Smooth muscle cell (in vitro differentiated cells): ENCODE results near the gene LINC01488. TPM values are rescaled to one million over a fixed set of nuclear protein-coding genes. Genes with fewer than 3 reads are reported as not detected.

Experiments
- DNase-seq: peaks from one replicate; lab custom pipeline; 2025; ENCODE audit not compliant: unreplicated experiment; lab: John Stamatoyannopoulos, UW
- H2AFZ ChIP-seq: fragments of 200-600 bp; sonication (generic); 2 replicates; pipeline ENCODE4 v1.6.0; 2016; ENCODE audit warnings: antibody characterized with exemption, low read depth, mild to moderate bottlenecking
- H3F3A ChIP-seq: fragments of 200-600 bp; sonication (generic); 2 replicates; pipeline ENCODE4 v1.6.0; 2017; ENCODE audit warnings: antibody characterized with exemption, low read depth
- H3K27ac ChIP-seq: fragments of 200-600 bp; sonication (generic); 2 replicates; pipeline ENCODE4 v1.5.1; 2016; ENCODE audit warnings: low read depth, mild to moderate bottlenecking
- H3K27me3 ChIP-seq: fragments of 200-600 bp; sonication (generic); 2 replicates; pipeline ENCODE4 v1.6.1; 2016; ENCODE audit warnings: low read depth, mild to moderate bottlenecking
- H3K36me3 ChIP-seq: fragments of 200-600 bp; sonication (generic); 2 replicates; pipeline ENCODE4 v1.5.1; 2016; ENCODE audit warnings: low read depth
- H3K4me1 ChIP-seq: fragments of 200-600 bp; sonication (generic); 2 replicates; pipeline ENCODE4 v1.5.1; 2016; ENCODE audit warnings: low read depth
- H3K4me2 ChIP-seq: fragments of 200-600 bp; sonication (generic); 2 replicates; pipeline ENCODE4 v1.6.0; 2016; ENCODE audit warnings: mild to moderate bottlenecking
- H3K4me3 ChIP-seq: fragments of 200-600 bp; sonication (generic); 2 replicates; pipeline ENCODE4 v1.5.1; 2016; ENCODE audit warnings: mild to moderate bottlenecking
- H3K79me2 ChIP-seq: fragments of 200-600 bp; sonication (generic); 2 replicates; pipeline ENCODE4 v1.6.0; 2016; ENCODE audit warnings: low read depth, mild to moderate bottlenecking
- H3K9ac ChIP-seq: fragments of 200-600 bp; sonication (generic); 2 replicates; pipeline ENCODE4 v1.6.0; 2016; ENCODE audit warnings: low read depth
- H3K9me3 ChIP-seq: fragments of 200-600 bp; sonication (generic); replicated peaks from 2 replicates; pipeline ENCODE4 v1.5.1; 2016; ENCODE audit warnings: low read depth
- H4K20me1 ChIP-seq: fragments of 200-600 bp; sonication (generic); 2 replicates; pipeline ENCODE4 v1.6.0; 2016; ENCODE audit warnings: low read depth
- WGBS: methylation state at CpG from one replicate; pipeline ENCODE4 v1.1.7; 2016; ENCODE audit warnings: low lambda C conversion rate; 5-methylcytosine and 5-hydroxymethylcytosine counted together
- polyA plus RNA-seq: library from polyadenylated mRNA; unstranded; fragments of >200 nt; fragmentation: Nextera tagmentation; extraction: Ambion mirVana; gene quantifications from 2 replicates; pipeline ENCODE4 v1.2.1, GENCODE V29; 2016
- total RNA-seq: library from RNA; depleted of rRNA; stranded (reverse); fragments of >200 nt; gene quantifications from 2 replicates; pipeline ENCODE4 v1.2.3, GENCODE V29; 2014
- TF ChIP-seq, protein P1 (sequence below): fragments of 200-600 bp; sonication (generic); IDR thresholded peaks from 2 replicates; pipeline ENCODE4 v1.5.1; 2017; ENCODE audit warnings: borderline replicate concordance, mild to moderate bottlenecking, antibody characterized with exemption; ENCODE audit not compliant: insufficient read depth, poor library complexity, severe bottlenecking

LINC01488 gene
- total and polyA plus RNA-seq, 2 experiments from 2014 or later, result not detected

- TF ChIP-seq, protein P1, sequence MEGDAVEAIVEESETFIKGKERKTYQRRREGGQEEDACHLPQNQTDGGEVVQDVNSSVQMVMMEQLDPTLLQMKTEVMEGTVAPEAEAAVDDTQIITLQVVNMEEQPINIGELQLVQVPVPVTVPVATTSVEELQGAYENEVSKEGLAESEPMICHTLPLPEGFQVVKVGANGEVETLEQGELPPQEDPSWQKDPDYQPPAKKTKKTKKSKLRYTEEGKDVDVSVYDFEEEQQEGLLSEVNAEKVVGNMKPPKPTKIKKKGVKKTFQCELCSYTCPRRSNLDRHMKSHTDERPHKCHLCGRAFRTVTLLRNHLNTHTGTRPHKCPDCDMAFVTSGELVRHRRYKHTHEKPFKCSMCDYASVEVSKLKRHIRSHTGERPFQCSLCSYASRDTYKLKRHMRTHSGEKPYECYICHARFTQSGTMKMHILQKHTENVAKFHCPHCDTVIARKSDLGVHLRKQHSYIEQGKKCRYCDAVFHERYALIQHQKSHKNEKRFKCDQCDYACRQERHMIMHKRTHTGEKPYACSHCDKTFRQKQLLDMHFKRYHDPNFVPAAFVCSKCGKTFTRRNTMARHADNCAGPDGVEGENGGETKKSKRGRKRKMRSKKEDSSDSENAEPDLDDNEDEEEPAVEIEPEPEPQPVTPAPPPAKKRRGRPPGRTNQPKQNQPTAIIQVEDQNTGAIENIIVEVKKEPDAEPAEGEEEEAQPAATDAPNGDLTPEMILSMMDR, result no peak
- Histone ChIP-seq H3F3A (peaks cover 14% of the 10 kb centered on the region), H2AFZ (no peak overlapping the region), H3K27ac (no peak overlapping the region), H4K20me1 (no peaks in the 10 kb centered on the region), H3K9ac (no peak overlapping the region), H3K79me2 (no peaks in the 10 kb centered on the region), H3K36me3 (no peaks in the 10 kb centered on the region), H3K4me1 (peaks cover 41% of the 10 kb centered on the region), H3K4me2 (no peak overlapping the region), H3K27me3 (no peaks in the 10 kb centered on the region), H3K9me3 (no peaks in the 10 kb centered on the region), H3K4me3 (no peak overlapping the region)
- 58% methylated on average over 7 of the region's 7 CpGs for WGBS
- no peak for DNase-seq
Observed at GRCh38 chr11:69447786-69448185, 33.7 kb upstream of the LINC01488 start.

DNA sequence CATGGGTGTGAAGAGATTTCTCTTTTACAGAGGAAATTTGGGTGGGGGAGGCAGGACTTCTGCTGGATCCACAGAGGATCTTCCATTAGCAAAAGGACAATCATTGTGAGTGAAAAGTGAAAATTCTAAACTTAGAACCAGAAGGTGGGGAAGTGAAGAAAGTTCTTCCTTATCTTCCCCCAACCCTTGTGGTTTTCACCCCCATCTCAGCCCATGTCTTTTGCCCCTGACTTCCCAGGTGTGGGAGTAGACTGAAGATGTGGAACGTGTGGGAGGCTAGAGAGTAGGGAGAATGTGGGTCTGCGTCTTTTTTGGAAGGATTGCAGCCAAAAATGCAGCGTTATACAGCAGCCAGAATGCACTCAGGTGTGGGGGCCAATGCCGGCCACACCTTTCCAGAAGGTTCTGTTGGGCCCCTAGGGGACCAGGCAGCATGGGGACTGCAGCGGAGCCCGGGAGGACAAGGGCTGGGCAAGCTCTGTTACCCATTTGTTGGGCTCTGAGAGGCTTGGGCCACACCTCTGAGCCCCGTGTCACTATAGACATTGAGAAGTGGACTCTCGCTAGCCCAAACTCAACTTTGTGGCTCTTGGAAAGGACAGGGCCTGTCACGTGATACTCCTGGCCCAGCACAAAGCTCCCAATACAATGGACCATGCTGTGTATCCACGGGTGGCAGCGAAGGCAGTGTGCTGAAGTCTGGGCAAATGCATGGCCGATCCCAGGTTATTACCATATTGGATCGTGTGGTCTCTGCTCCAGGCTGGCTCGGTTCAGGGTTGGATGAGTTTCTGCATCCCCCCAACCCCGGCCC, 32.8 kb upstream of the LINC01488 start:
- Histone ChIP-seq H3K9ac (no peak overlapping the region), H2AFZ (no peak overlapping the region), H3K9me3 (no peaks in the 10 kb centered on the region), H3F3A (peaks cover 10% of the 10 kb centered on the region), H3K4me3 (no peak overlapping the region), H3K27me3 (no peaks in the 10 kb centered on the region), H4K20me1 (no peaks in the 10 kb centered on the region), H3K4me2 (peak overlapping the region; percentile 61), H3K4me1 (peaks cover 34% of the 10 kb centered on the region), H3K36me3 (no peaks in the 10 kb centered on the region), H3K79me2 (no peaks in the 10 kb centered on the region), H3K27ac (peak overlapping the region; percentile 66)
- TF ChIP-seq, protein P1, result no peak
- 80% methylated on average over 15 of the region's 15 CpGs for WGBS
- no peak for DNase-seq

DNA sequence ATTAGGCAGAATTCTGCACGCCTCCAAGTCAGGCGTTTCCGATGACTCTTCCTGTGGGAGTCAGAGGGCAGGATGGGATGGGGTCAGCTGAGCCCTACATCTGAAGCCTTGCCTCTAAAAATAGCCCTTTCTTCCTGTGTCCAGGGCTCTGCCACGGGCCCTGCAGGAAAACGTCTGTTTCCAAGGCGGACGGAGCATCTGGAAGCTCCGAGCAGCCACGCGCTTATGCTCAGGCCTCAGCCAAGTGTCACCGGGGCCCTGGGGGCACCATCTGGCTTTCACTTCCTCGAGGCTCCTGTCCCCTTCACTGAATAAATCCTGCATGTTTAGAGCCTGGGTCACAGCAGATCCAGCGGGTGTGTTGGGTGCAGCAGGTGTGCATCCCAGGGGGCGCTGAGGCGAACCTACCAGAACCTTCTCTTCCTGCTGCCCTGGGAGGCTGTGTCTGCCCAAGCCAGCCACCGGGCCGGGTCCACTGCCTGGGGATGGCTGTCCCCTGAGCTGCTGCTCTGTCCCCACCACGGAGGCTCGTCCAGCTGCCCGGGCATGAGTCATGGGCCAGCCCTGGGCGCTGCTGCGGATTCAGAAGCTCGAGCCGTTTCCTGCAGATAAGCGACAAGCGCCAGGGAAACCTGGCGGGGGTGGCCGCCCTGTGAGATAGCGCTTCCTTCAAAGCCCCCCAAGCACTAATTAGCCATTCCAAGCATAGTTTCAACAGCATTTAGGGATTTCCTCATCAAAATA, 32.0 kb upstream of the LINC01488 start:
- peaks cover 26% of the 10 kb centered on the region for H3K4me1 ChIP-seq
- no peaks in the 10 kb centered on the region for H4K20me1 ChIP-seq
- H3F3A ChIP-seq, result peaks cover 10% of the 10 kb centered on the region
- TF ChIP-seq, protein P1, result no peak
- H3K27ac ChIP-seq, result peak overlapping the region; percentile 66
- peak overlapping the region; percentile 69 for H3K4me2 ChIP-seq
- 17% methylated on average over 29 of the region's 29 CpGs for WGBS
- H3K36me3 ChIP-seq, result no peaks in the 10 kb centered on the region
- H3K27me3 ChIP-seq, result no peaks in the 10 kb centered on the region
- H3K79me2 ChIP-seq, result no peaks in the 10 kb centered on the region
- no peaks in the 10 kb centered on the region for H3K9me3 ChIP-seq
- no peak overlapping the region for H3K9ac ChIP-seq
- H2AFZ ChIP-seq, result no peak overlapping the region
- H3K4me3 ChIP-seq, result no peak overlapping the region
- peak; percentile 31 for DNase-seq
